HG03103 (cell line): ENCODE data around the gene BUD31.

Experiments
- ATAC-seq: cut with Tn5 transposase; IDR thresholded peaks from one replicate; pipeline ENCODE4 v1.9.1; 2021; ENCODE audit warnings: low read depth; ENCODE audit not compliant: unreplicated experiment

BUD31 gene

GRCh38 chr7:99457650-99458493, 49.1 kb downstream of the BUD31 start:
- no peak for ATAC-seq

- no peak for ATAC-seq
Observed at GRCh38 chr7:99459087-99459486, 50.3 kb downstream of the BUD31 start.

- no peak for ATAC-seq
Observed at GRCh38 chr7:99460651-99461050, 51.9 kb downstream of the BUD31 start.

DNA sequence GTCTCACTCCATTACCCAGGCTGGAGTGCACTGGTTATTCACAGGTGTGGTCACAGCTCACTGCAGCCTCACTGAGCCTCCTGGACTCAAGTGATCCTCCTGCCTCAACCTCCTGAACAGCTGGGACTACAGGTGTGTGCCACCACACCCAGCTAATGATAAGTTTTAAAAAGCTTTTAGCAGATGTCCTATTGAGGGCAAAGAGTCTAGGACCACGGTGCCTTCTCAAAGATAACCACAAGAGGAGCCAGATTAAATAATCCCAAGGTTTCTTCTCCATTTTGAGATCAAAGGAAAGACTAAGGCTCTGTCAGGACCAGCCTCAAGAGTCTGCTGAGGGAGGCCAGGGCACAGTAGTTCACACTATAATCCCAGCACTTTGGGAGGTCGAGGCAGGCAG, 52.5 kb downstream of the BUD31 start:
- ATAC-seq = no peak

DNA sequence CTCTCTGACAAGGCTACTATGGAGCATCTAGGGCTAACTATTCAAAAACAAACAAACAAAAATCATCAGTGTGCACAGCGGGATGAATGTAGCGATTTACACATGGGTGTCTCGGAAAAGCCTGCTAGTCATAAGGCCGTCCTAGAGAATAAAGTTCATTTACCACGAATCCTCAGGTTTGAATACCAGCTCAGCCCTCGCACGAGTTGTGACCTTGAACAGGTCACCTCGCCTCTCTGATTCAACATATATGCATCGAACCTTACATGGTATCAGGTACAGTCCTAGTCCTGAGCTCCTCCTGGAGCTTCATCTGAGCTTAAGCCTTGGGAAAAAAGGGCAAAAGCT, 56.6 kb downstream of the BUD31 start:
- ATAC-seq = no peak

DNA sequence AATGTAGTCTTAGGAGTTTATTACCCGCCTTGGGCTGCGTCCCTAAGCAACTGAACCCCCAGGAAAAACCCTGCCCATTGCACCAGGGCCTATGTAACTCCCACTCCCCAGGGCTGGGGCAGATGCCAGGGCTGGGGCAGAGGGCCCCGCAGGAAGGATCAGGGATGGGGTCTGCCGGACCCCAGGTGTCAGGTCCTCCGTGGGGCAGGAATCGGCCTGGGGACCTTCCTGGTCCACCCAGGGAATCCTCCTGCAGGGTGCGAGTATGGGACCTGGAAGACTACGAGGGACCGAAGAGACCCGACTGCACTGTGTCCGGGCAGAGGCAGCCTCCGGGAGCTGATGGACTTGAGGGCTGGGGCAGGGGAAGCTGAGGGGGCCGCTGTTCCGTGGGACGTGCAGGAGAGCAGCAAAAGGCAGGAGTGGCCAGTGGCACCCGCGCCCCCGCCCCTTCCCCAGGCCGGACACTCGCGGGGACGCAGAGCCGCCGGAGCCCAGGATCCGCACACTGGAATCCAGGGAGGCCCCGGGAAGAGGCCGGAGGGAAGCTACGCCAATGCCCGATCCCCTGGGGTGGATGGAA, 59.7 kb downstream of the BUD31 start:
- ATAC-seq = no peak
